ENCODE results near the gene AKAP9. TPM values are rescaled to one million over a fixed set of nuclear protein-coding genes. Genes with fewer than 3 reads are reported as not detected.

AKAP9 gene
- polyA plus RNA-seq, 1 donor (not counting 4 experiments of a cell fraction or from before 2014, with no cell fraction given), result 19.0 TPM

- no peak for FAIRE-seq
- Histone ChIP-seq H3K36me3 (ENCODE audit: control insufficient read depth in 2 of 2, extremely low read depth in 1 of 2, insufficient read depth in 2 of 2, low read length in 2 of 2) (peaks cover 0 to 3% of the 10 kb centered on the region in 2 experiments), H3K27ac (ENCODE audit: control insufficient read depth, insufficient read depth, low read length) (no peak overlapping the region), H2AFZ (ENCODE audit: control insufficient read depth, low read length) (no peak overlapping the region), H3K27me3 (ENCODE audit: control insufficient read depth, extremely low read depth, insufficient read depth, low read length) (no peaks in the 10 kb centered on the region), H3K4me2 (ENCODE audit: control insufficient read depth, extremely low read depth, insufficient read depth, low read depth, low read length) (no peak overlapping the region), H3K79me2 (ENCODE audit: control insufficient read depth, insufficient read depth, low read length) (no peaks in the 10 kb centered on the region), H3K4me3 (ENCODE audit: control insufficient read depth in 2 of 3, extremely low read depth in 1 of 3, insufficient read depth in 2 of 3, low read depth in 1 of 3, low read length in 3 of 3) (no peak overlapping the region), H3K9me1 (ENCODE audit: control insufficient read depth, extremely low read depth, insufficient read depth, low read length) (no peaks in the 10 kb centered on the region), H4K20me1 (ENCODE audit: control insufficient read depth, extremely low read depth, insufficient read depth, low read length) (no peaks in the 10 kb centered on the region), H3K4me1 (ENCODE audit: control insufficient read depth, extremely low read depth, insufficient read depth, low read length) (peaks cover 12% of the 10 kb centered on the region), H3K9me3 (ENCODE audit: control insufficient read depth, low read depth, low read length) (no peaks in the 10 kb centered on the region), H3K9ac (ENCODE audit: control insufficient read depth, extremely low read depth, insufficient read depth, low read length) (no peak overlapping the region)
- dilution Hi-C loops (cut with MboI; ENCODE audit: extremely low pct_ligation_motif_present, low sequenced_read_pairs), result no loop called here
- DNase-seq (ENCODE audit: low read depth, low spot score), result no peak
- TF ChIP-seq CTCF (optimal IDR thresholded peaks at IDR 0.05 in 1 of 3, IDR thresholded peaks at IDR 0.05 in 1 of 3, conservative IDR thresholded peaks at IDR 0.05 in 1 of 3; ENCODE audit: extremely low read depth in 1 of 3, insufficient read depth in 2 of 3, low read length in 3 of 3), result no peak
- TF ChIP-seq EZH2 (IDR thresholded peaks at IDR 0.05; ENCODE audit: low read length), result no peak
Observed at GRCh38 chr7:92028226-92028625, 87.6 kb downstream of the AKAP9 start.

DNA sequence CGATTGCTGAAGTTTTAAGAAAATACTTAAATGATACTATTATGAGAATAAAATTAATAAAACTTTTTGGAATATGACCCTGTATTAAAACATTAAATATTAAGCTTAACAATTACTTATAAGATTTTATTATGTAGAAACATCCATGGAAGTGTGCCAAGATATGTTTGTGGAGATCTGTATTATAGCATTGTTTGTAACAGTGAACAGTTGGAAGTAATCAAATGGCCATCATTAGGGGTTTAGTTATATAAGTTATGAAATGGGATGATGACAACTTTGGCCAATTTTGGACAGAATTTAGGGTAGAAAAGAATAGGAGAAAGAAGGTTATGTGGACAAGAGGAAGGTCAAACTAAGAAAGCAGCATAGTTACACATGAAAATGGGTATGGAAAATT is 88.0 kb downstream of the AKAP9 start:
- Histone ChIP-seq H3K27ac (ENCODE audit: control insufficient read depth, insufficient read depth, low read length) (no peak overlapping the region), H3K9me3 (ENCODE audit: control insufficient read depth, low read depth, low read length) (no peaks in the 10 kb centered on the region), H3K36me3 (ENCODE audit: control insufficient read depth in 2 of 2, extremely low read depth in 1 of 2, insufficient read depth in 2 of 2, low read length in 2 of 2) (peaks cover 0 to 2% of the 10 kb centered on the region in 2 experiments), H3K4me2 (ENCODE audit: control insufficient read depth, extremely low read depth, insufficient read depth, low read depth, low read length) (no peak overlapping the region), H3K4me3 (ENCODE audit: control insufficient read depth in 2 of 3, extremely low read depth in 1 of 3, insufficient read depth in 2 of 3, low read depth in 1 of 3, low read length in 3 of 3) (no peak overlapping the region), H3K9me1 (ENCODE audit: control insufficient read depth, extremely low read depth, insufficient read depth, low read length) (no peaks in the 10 kb centered on the region), H2AFZ (ENCODE audit: control insufficient read depth, low read length) (no peak overlapping the region), H3K27me3 (ENCODE audit: control insufficient read depth, extremely low read depth, insufficient read depth, low read length) (no peaks in the 10 kb centered on the region), H3K9ac (ENCODE audit: control insufficient read depth, extremely low read depth, insufficient read depth, low read length) (no peak overlapping the region), H4K20me1 (ENCODE audit: control insufficient read depth, extremely low read depth, insufficient read depth, low read length) (no peaks in the 10 kb centered on the region), H3K4me1 (ENCODE audit: control insufficient read depth, extremely low read depth, insufficient read depth, low read length) (peaks cover 12% of the 10 kb centered on the region), H3K79me2 (ENCODE audit: control insufficient read depth, insufficient read depth, low read length) (no peaks in the 10 kb centered on the region)
- TF ChIP-seq CTCF (optimal IDR thresholded peaks at IDR 0.05 in 1 of 3, IDR thresholded peaks at IDR 0.05 in 1 of 3, conservative IDR thresholded peaks at IDR 0.05 in 1 of 3; ENCODE audit: extremely low read depth in 1 of 3, insufficient read depth in 2 of 3, low read length in 3 of 3), result no peak
- no peak for TF ChIP-seq EZH2 (IDR thresholded peaks at IDR 0.05; ENCODE audit: low read length)
- no peak for FAIRE-seq
- DNase-seq (ENCODE audit: low read depth, low spot score), result no peak
- dilution Hi-C loops (cut with MboI; ENCODE audit: extremely low pct_ligation_motif_present, low sequenced_read_pairs), result no loop called here
